IPS DF 4.7 (cell line): ENCODE measurements around the gene TGIF2LY.
"Not testable (repeated sequence)": the region's sequence is repeated elsewhere in the genome, so short reads cannot be mapped to it uniquely, and the experiment has no call there.

Experiments
- DNase-seq: peaks from one replicate; pipeline ENCODE4 v3.0.0-alpha.2; 2013; ENCODE audit warnings: low spot score; ENCODE audit errors: extremely low read depth

Gene TGIF2LY

GRCh38 chrY:3578767-3579166, at the start of gene TGIF2LY:
Gene TGIF2LY (plus strand): TSS chrY:3579067. CDS start chrY:3579245, 178 bp downstream.
- not testable (repeated sequence) for DNase-seq
